ENCODE results near the gene TRIM38.

- TF ChIP-seq CTCF (conservative IDR thresholded peaks at IDR 0.05) (no peak), ZFX (IDR thresholded peaks at IDR 0.05) (no peak)
These were observed 56.7 kb downstream of the TRIM38 start for GRCh38 chr6:26019261-26019830.

Measured in C4-2B (cell line).